Measurements from ENCODE around the gene NR5A1.

DNA sequence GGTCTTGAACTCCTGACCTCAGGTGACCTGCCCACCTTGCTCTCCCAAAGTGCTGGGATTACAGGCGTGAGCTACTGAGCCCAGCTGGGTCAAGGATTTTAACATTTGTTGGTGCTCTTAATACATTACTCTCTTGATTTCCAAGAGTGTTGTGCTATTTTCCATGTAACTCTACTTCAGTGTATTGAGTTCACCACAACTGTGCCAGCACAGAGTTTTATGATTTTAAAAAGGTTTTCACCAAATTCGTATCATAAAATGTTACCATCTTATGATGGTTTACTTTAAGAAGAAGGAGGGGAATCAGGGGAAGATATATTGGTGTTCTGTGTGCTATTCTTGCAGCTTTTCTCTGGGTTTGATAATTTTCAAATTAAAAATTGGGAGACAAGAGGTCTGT lies 63.6 kb downstream of the NR5A1 start:
- TF ChIP-seq, protein P1, sequence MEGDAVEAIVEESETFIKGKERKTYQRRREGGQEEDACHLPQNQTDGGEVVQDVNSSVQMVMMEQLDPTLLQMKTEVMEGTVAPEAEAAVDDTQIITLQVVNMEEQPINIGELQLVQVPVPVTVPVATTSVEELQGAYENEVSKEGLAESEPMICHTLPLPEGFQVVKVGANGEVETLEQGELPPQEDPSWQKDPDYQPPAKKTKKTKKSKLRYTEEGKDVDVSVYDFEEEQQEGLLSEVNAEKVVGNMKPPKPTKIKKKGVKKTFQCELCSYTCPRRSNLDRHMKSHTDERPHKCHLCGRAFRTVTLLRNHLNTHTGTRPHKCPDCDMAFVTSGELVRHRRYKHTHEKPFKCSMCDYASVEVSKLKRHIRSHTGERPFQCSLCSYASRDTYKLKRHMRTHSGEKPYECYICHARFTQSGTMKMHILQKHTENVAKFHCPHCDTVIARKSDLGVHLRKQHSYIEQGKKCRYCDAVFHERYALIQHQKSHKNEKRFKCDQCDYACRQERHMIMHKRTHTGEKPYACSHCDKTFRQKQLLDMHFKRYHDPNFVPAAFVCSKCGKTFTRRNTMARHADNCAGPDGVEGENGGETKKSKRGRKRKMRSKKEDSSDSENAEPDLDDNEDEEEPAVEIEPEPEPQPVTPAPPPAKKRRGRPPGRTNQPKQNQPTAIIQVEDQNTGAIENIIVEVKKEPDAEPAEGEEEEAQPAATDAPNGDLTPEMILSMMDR (IDR thresholded peaks at IDR 0.05; ENCODE audit: insufficient read depth, low read length, poor library complexity, severe bottlenecking), result no peak
- no peak for TF ChIP-seq EZH2phosphoT487 (conservative IDR thresholded peaks at IDR 0.05; ENCODE audit: low read length)
